WTC11 (cell line): ENCODE data around the gene AP3M1.

Experiments
- AFF4 ChIP-seq: sonication (generic); formaldehyde crosslinking; IDR thresholded peaks from 2 replicates; pipeline ENCODE4 v1.8.1; 2023; ENCODE audit warnings: mild to moderate bottlenecking, missing genetic modification reagents, borderline replicate concordance
- CTCF ChIP-seq: fragments of 200-600 bp; IDR thresholded peaks from 2 replicates; pipeline ENCODE4 v1.8.0; 2022; ENCODE audit warnings: antibody characterized with exemption
- E2F5 ChIP-seq: sonication (generic); formaldehyde crosslinking; IDR thresholded peaks from 2 replicates; pipeline ENCODE4 v1.8.1; 2022; ENCODE audit warnings: mild to moderate bottlenecking, moderate library complexity, missing genetic modification reagents
- IRF2 ChIP-seq: sonication (generic); formaldehyde crosslinking; IDR thresholded peaks from 2 replicates; pipeline ENCODE4 v1.8.0; 2022; ENCODE audit warnings: low read depth, missing genetic modification reagents, borderline replicate concordance
- JAZF1 ChIP-seq: fragments of 250-450 bp; sonication (Bioruptor Pico); IDR thresholded peaks from 2 replicates; pipeline ENCODE4 v1.9.0; 2021; ENCODE audit warnings: moderate library complexity, mild to moderate bottlenecking, inconsistent platforms
- JUN ChIP-seq: sonication (generic); formaldehyde crosslinking; IDR thresholded peaks from 2 replicates; pipeline ENCODE4 v1.8.0; 2023; ENCODE audit warnings: mild to moderate bottlenecking, missing genetic modification reagents
- KAT7 ChIP-seq: sonication (generic); formaldehyde crosslinking; IDR thresholded peaks from 2 replicates; pipeline ENCODE4 v1.8.1; 2023; ENCODE audit warnings: missing genetic modification reagents, mild to moderate bottlenecking, borderline replicate concordance
- NR1H2 ChIP-seq: sonication (generic); formaldehyde crosslinking; IDR thresholded peaks from 2 replicates; pipeline ENCODE4 v1.9.0; 2021; ENCODE audit warnings: mild to moderate bottlenecking, moderate library complexity, missing genetic modification reagents
- TCF7 ChIP-seq: sonication (generic); formaldehyde crosslinking; IDR thresholded peaks from 2 replicates; pipeline ENCODE4 v1.8.0; 2022; ENCODE audit warnings: mild to moderate bottlenecking, low read depth, missing genetic modification reagents, moderate library complexity
- USF2 ChIP-seq: sonication (generic); formaldehyde crosslinking; IDR thresholded peaks from 2 replicates; pipeline ENCODE4 v1.8.1; 2023; ENCODE audit warnings: mild to moderate bottlenecking, missing genetic modification reagents, moderate library complexity

GRCh38 chr10:74079028-74079935 is 71.3 kb downstream of the AP3M1 start:
- TF ChIP-seq CTCF (no peak), JAZF1 (CRISPR knock-in tag) (no peak), IRF2 (no peak), KAT7 (CRISPR knock-in tag) (no peak), NR1H2 (CRISPR knock-in tag) (no peak), TCF7 (no peak), AFF4 (no peak), USF2 (CRISPR knock-in tag) (no peak), E2F5 (CRISPR knock-in tag) (no peak), JUN (CRISPR knock-in tag) (no peak)
